ENCODE measurements around the gene SHB. TPM values are rescaled to one million over a fixed set of nuclear protein-coding genes. Genes with fewer than 3 reads are reported as not detected.

SHB gene
- total RNA-seq, 2 donors from 2014 or later: 28.1 to 38.1 TPM

DNA sequence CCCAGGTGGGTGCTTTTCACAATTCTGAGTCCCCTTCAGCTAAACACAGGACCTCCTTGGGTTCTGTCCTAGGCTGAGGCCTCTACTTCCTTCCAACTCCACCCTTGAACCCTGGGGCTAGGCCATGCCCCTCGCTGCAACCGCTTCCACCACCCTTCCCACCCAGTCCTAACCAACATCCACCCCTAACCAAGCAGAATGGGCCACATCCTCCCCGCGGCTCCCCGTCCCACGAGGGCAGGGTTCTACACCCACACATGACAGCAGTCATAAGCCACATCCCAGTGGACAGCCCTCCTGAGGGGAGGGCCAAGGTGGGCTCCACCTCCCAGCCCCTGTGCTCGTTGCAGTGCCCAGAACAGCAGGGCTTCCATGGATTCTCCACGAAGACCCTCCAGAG, 65.8 kb downstream of the SHB start:
- Histone ChIP-seq H3K36me3 (ENCODE audit: control insufficient read depth, insufficient read depth, low read length) (peaks cover 33% of the 10 kb centered on the region), H3K4me1 (ENCODE audit: control insufficient read depth, insufficient read depth, low read length) (peaks cover 26% of the 10 kb centered on the region), H3K27me3 (ENCODE audit: control insufficient read depth, insufficient read depth, low read length, poor library complexity, severe bottlenecking) (no peaks in the 10 kb centered on the region), H3K27ac (ENCODE audit: low read depth, low read length) (no peak overlapping the region), H3K9ac (ENCODE audit: extremely low read depth, low read length, poor library complexity, severe bottlenecking) (no peak overlapping the region), H3K9me3 (ENCODE audit: control insufficient read depth, low read length) (no peaks in the 10 kb centered on the region), H3K4me3 (ENCODE audit: low read length) (no peak overlapping the region)
- Mint-ChIP-seq H3K9me3 (no peaks in the 10 kb centered on the region), H3K4me1 (peaks cover 30% of the 10 kb centered on the region), H3K27ac (peak overlapping the region; percentile 66), H3K27me3 (ENCODE audit: insufficient read depth) (no peaks in the 10 kb centered on the region), H3K36me3 (ENCODE audit: low read depth) (peaks cover 20% of the 10 kb centered on the region), H3K4me3 (no peak overlapping the region)
- DNase-seq: no peak
- no peak for TF ChIP-seq CTCF (conservative IDR thresholded peaks at IDR 0.05)
- 92 to 94% methylated on average over 3 to 8 of the region's 8 CpGs for WGBS, 2 experiments (ENCODE audit: insufficient coverage in 1 of 2, insufficient read length in 1 of 2)

- H3K36me3 Mint-ChIP-seq (ENCODE audit: low read depth): peaks cover 20% of the 10 kb centered on the region
- DNase-seq: no peak
- H3K9ac ChIP-seq (ENCODE audit: extremely low read depth, low read length, poor library complexity, severe bottlenecking): no peak overlapping the region
- no peak overlapping the region for H3K27ac ChIP-seq (ENCODE audit: low read depth, low read length)
- peaks cover 26% of the 10 kb centered on the region for H3K4me1 ChIP-seq (ENCODE audit: control insufficient read depth, insufficient read depth, low read length)
- no peak overlapping the region for H3K4me3 ChIP-seq (ENCODE audit: low read length)
- WGBS, 2 experiments (ENCODE audit: insufficient coverage in 1 of 2, insufficient read length in 1 of 2): 86 to 98% methylated on average over 4 to 7 of the region's 7 CpGs
- H3K4me1 Mint-ChIP-seq: peaks cover 23% of the 10 kb centered on the region
- H3K9me3 Mint-ChIP-seq: no peaks in the 10 kb centered on the region
- no peaks in the 10 kb centered on the region for H3K27me3 Mint-ChIP-seq (ENCODE audit: insufficient read depth)
- H3K27ac Mint-ChIP-seq: peak overlapping the region; percentile 17
- H3K4me3 Mint-ChIP-seq: no peak overlapping the region
- no peaks in the 10 kb centered on the region for H3K9me3 ChIP-seq (ENCODE audit: control insufficient read depth, low read length)
- H3K27me3 ChIP-seq (ENCODE audit: control insufficient read depth, insufficient read depth, low read length, poor library complexity, severe bottlenecking): no peaks in the 10 kb centered on the region
- peaks cover 40% of the 10 kb centered on the region for H3K36me3 ChIP-seq (ENCODE audit: control insufficient read depth, insufficient read depth, low read length)
- no peak for TF ChIP-seq CTCF (conservative IDR thresholded peaks at IDR 0.05)
Observed at GRCh38 chr9:38001430-38001829, 67.6 kb downstream of the SHB start.

DNA sequence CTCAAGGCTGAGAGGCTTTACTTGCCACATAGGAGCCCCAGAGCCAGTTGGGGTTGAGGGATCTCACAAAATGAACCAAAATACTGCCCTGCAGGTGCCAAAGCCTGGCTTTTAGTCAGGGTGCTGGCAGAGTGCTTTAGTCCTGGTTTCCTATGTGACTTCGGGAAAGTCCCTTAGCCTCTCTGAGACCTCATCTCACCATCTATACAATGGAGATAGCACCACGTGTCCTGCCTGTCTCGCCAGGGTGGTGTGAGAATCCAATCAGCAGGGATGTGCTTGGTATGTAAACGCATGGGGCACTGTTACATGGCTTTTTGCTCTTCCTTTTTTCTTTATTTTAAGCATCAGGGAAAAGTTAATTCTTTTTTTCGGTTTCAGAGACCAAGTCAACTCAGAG, 68.3 kb downstream of the SHB start:
- H3K27me3 ChIP-seq (ENCODE audit: control insufficient read depth, insufficient read depth, low read length, poor library complexity, severe bottlenecking): no peaks in the 10 kb centered on the region
- peaks cover 26% of the 10 kb centered on the region for H3K4me1 ChIP-seq (ENCODE audit: control insufficient read depth, insufficient read depth, low read length)
- no peak overlapping the region for H3K27ac ChIP-seq (ENCODE audit: low read depth, low read length)
- no peaks in the 10 kb centered on the region for H3K27me3 Mint-ChIP-seq (ENCODE audit: insufficient read depth)
- peaks cover 22% of the 10 kb centered on the region for H3K4me1 Mint-ChIP-seq
- no peaks in the 10 kb centered on the region for H3K9me3 ChIP-seq (ENCODE audit: control insufficient read depth, low read length)
- peak overlapping the region; percentile 4 for H3K27ac Mint-ChIP-seq
- no peak overlapping the region for H3K9ac ChIP-seq (ENCODE audit: extremely low read depth, low read length, poor library complexity, severe bottlenecking)
- no peak overlapping the region for H3K4me3 ChIP-seq (ENCODE audit: low read length)
- H3K36me3 Mint-ChIP-seq (ENCODE audit: low read depth): peaks cover 16% of the 10 kb centered on the region
- no peak for DNase-seq
- 89% methylated on average over 4 to 5 of the region's 5 CpGs for WGBS, 2 experiments (ENCODE audit: insufficient coverage in 1 of 2, insufficient read length in 1 of 2)
- H3K36me3 ChIP-seq (ENCODE audit: control insufficient read depth, insufficient read depth, low read length): peaks cover 43% of the 10 kb centered on the region
- peak; percentile 3 for TF ChIP-seq CTCF (conservative IDR thresholded peaks at IDR 0.05)
- H3K4me3 Mint-ChIP-seq: no peak overlapping the region
- H3K9me3 Mint-ChIP-seq: no peaks in the 10 kb centered on the region

All from endodermal cell (in vitro differentiated cells).